ENCODE results near the gene AKT3. TPM values are rescaled to one million over a fixed set of nuclear protein-coding genes. Genes with fewer than 3 reads are reported as not detected.

The AKT3 gene
- total and polyA plus RNA-seq, 7 donors, result 2.1 to 105 (median 66.4) TPM

- no peaks in the 10 kb centered on the region for H3K9me3 ChIP-seq
- peaks cover 0 to 7% (median 3%) of the 10 kb centered on the region in 4 donors for H3K4me1 ChIP-seq
- H3K4me3 ChIP-seq, result no peak overlapping the region
- TF ChIP-seq, protein P1, sequence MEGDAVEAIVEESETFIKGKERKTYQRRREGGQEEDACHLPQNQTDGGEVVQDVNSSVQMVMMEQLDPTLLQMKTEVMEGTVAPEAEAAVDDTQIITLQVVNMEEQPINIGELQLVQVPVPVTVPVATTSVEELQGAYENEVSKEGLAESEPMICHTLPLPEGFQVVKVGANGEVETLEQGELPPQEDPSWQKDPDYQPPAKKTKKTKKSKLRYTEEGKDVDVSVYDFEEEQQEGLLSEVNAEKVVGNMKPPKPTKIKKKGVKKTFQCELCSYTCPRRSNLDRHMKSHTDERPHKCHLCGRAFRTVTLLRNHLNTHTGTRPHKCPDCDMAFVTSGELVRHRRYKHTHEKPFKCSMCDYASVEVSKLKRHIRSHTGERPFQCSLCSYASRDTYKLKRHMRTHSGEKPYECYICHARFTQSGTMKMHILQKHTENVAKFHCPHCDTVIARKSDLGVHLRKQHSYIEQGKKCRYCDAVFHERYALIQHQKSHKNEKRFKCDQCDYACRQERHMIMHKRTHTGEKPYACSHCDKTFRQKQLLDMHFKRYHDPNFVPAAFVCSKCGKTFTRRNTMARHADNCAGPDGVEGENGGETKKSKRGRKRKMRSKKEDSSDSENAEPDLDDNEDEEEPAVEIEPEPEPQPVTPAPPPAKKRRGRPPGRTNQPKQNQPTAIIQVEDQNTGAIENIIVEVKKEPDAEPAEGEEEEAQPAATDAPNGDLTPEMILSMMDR (IDR thresholded peaks at IDR 0.05), result no peak
- TF ChIP-seq POLR2A (IDR thresholded peaks at IDR 0.05) (no peak), EP300 (IDR thresholded peaks at IDR 0.05) (no peak), POLR2AphosphoS5 (IDR thresholded peaks at IDR 0.05) (no peak)
- peaks cover 0 to 6% (median 0%) of the 10 kb centered on the region in 4 donors for H3K36me3 ChIP-seq
- WGBS, 2 donors, result 64 to 87% methylated on average over 4 of the region's 4 CpGs
- intact Hi-C loops (cut with DNase I), result no loop called here
- H3K27ac ChIP-seq, result no peak overlapping the region
- H3K27me3 ChIP-seq, result no peaks in the 10 kb centered on the region
- DNase-seq, result no peak
Measured at GRCh38 chr1:243443557-243443956, 406.5 kb downstream of the AKT3 start.

GRCh38 chr1:243441601-243442000 lies 408.4 kb downstream of the AKT3 start:
- Histone ChIP-seq H3K36me3 (peaks cover 0 to 6% (median 0%) of the 10 kb centered on the region in 4 donors), H3K4me3 (no peak overlapping the region), H3K9me3 (no peaks in the 10 kb centered on the region), H3K27ac (no peak overlapping the region), H3K27me3 (no peaks in the 10 kb centered on the region), H3K4me1 (peaks cover 0 to 8% (median 4%) of the 10 kb centered on the region in 4 donors)
- no peak for DNase-seq
- intact Hi-C loops (cut with DNase I), result no loop called here
- TF ChIP-seq, protein P1 (IDR thresholded peaks at IDR 0.05), result no peak
- TF ChIP-seq POLR2A (IDR thresholded peaks at IDR 0.05), result no peak
- no peak for TF ChIP-seq EP300 (IDR thresholded peaks at IDR 0.05)
- TF ChIP-seq POLR2AphosphoS5 (IDR thresholded peaks at IDR 0.05), result no peak

- H3K4me1 ChIP-seq, result peaks cover 0 to 8% (median 4%) of the 10 kb centered on the region in 4 donors
- no peaks in the 10 kb centered on the region for H3K27me3 ChIP-seq
- DNase-seq, result no peak
- WGBS, 2 donors, result 91 to 93% methylated on average over 2 of the region's 2 CpGs
- H3K36me3 ChIP-seq, result no peaks in the 10 kb centered on the region
- intact Hi-C loops (cut with DNase I), result no loop called here
- TF ChIP-seq, protein P1 (IDR thresholded peaks at IDR 0.05), result no peak
- TF ChIP-seq EP300 (IDR thresholded peaks at IDR 0.05) (no peak), POLR2A (IDR thresholded peaks at IDR 0.05) (no peak), POLR2AphosphoS5 (IDR thresholded peaks at IDR 0.05) (no peak)
- H3K27ac ChIP-seq, result no peak overlapping the region
- H3K9me3 ChIP-seq, result no peaks in the 10 kb centered on the region
- no peak overlapping the region for H3K4me3 ChIP-seq
Measured at GRCh38 chr1:243440406-243440805, 409.6 kb downstream of the AKT3 start.

DNA sequence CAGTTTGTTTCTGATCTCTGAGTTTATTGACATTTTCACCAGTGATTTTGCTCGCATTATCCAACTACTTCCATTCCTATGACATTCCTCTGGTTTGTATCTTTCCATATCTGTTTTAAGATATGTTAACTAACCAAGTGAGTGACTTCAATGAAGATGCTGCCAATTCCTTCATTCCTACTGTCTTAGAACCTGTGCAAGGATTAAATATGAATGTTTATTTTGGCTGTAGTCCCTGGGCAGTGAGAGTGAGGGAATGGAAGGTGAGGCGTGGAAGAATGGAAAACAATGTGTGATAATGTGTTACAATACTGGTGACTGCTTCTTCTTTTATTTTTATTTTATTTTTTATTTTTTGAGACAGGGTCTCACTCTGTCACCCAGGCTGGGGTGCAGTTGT lies 411.2 kb downstream of the AKT3 start:
- H3K4me1 ChIP-seq, result peaks cover 0 to 8% (median 4%) of the 10 kb centered on the region in 4 donors
- no peaks in the 10 kb centered on the region for H3K9me3 ChIP-seq
- no peaks in the 10 kb centered on the region for H3K27me3 ChIP-seq
- intact Hi-C loops (cut with DNase I), result no loop called here
- H3K36me3 ChIP-seq, result no peaks in the 10 kb centered on the region
- DNase-seq, result no peak
- TF ChIP-seq POLR2A (IDR thresholded peaks at IDR 0.05) (no peak), EP300 (IDR thresholded peaks at IDR 0.05) (no peak), POLR2AphosphoS5 (IDR thresholded peaks at IDR 0.05) (no peak)
- TF ChIP-seq, protein P1 (IDR thresholded peaks at IDR 0.05), result no peak
- no peak overlapping the region for H3K4me3 ChIP-seq
- no peak overlapping the region for H3K27ac ChIP-seq
- WGBS, 2 donors, result 70 to 85% methylated on average over 2 of the region's 2 CpGs

Other genes starting within 250 kb of the AKT3 start
- 10 to 100 TPM; 11.8 to 19.7 (median 17.1) TPM for gene ZBTB18, start 201.0 kb upstream of the AKT3 start, total RNA-seq
- 10 to 100 TPM in 1 of 3 donors, 1 to 10 TPM in 2; 7.4 to 15.3 (median 7.8) TPM for gene ZBTB18, start 201.0 kb upstream of the AKT3 start, polyA plus RNA-seq

All from sigmoid colon (tissue), 7 donors.